NCI-H2107 treated with DMSO at 0.1 percent for 48 hours (cell line): ENCODE measurements around the gene COL21A1.

Experiments
- DNase-seq: peaks from one replicate; lab custom pipeline; 2025; ENCODE audit not compliant: unreplicated experiment; lab: John Stamatoyannopoulos, UW

The COL21A1 gene

DNA sequence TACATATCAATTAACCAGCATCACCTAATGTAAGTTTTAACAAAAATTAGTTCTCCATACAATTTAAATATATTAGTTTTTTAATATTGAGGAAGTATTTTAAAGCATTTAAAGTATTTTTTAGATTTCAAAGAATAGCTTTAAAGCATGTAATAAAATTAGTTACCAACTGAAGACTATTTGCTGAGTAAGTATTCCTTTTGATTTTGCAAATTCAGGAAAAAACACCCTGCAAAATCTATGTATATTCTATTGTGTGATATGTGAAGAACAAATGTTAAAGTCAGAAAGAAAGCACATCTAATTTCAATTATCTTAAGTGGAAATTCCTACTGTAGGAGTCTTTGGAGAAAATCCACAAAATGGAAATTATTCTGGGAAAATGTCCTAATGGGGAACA, 107.3 kb downstream of the COL21A1 start:
- no peak for DNase-seq

DNA sequence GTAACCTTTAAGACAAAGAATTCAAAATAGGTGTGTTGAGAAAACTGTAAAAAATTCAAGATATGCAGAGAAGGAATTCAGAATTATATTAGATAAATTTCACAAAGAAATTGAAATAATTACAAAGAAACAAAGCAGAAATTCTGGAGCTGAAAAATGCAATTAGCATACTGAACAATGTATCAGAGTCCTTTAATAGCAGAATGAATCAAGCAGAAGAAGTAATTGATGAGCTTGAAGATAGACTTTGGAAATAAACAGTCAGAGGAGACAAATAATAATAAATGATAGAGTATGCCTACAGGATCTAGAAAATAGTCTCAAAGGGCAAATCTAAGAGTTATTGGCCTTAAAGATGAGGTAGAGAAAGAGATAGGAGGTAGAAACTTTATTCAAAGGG, 131.7 kb downstream of the COL21A1 start:
- DNase-seq, result no peak

- no peak for DNase-seq
Measured at GRCh38 chr6:56109149-56109548, 138.2 kb downstream of the COL21A1 start.

DNA sequence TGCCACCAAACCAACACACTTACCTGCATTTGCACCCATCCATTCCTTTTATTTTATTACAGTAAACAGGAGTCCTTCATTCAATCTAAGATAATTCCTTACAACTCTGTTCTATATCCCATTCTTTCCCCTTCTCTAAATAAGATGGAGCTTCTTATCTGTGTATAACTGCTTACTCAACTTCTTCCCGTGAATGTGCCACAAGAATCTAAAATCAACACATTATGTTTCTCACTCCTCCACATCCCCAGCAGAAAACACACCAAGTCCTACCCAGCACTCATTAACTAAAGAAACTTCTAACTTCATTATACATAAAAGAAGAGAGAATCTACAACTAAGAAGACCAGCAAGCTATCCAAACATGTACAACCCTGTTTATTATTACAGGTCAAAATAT, 141.1 kb downstream of the COL21A1 start:
- no peak for DNase-seq

DNA sequence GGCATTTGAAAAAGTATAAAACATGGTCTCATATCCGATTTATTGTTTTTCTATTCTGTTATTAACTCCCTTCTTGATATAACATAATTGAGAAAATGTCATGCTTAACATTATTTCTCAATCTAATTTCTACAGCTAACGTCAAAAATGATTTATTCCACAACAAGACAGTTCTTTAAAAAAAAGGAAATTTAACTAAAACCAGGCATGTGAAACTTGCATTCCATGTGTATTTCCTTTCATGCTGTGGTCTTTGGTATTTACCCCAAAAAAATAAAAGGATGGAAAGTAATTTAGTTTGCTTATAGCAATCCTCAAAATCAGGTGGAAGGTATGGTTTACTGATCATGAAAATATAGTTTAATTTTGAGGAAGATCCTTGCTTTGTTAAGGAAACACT, 142.8 kb downstream of the COL21A1 start:
- DNase-seq, result no peak

DNA sequence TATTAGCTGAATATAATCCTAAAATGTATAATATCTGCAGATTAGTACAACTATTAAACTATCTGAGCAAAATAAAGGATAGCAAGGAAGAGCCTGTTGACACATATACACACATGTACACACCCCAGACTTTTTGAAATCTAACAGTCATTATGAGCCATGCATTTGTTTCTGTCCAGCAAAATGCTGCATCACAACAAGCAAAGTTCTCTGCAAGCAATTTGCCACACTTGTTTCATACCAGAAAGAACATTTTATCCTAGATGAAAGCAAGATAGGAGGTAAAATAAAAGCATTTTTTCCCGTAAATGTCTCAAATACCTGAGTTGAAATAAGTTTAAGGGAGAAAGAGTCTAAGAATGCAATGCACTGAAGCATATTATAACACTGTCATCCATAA, 145.2 kb downstream of the COL21A1 start:
- DNase-seq, result no peak

GRCh38 chr6:56101141-56101553, 146.2 kb downstream of the COL21A1 start:
- DNase-seq, result peak; percentile 57

DNA sequence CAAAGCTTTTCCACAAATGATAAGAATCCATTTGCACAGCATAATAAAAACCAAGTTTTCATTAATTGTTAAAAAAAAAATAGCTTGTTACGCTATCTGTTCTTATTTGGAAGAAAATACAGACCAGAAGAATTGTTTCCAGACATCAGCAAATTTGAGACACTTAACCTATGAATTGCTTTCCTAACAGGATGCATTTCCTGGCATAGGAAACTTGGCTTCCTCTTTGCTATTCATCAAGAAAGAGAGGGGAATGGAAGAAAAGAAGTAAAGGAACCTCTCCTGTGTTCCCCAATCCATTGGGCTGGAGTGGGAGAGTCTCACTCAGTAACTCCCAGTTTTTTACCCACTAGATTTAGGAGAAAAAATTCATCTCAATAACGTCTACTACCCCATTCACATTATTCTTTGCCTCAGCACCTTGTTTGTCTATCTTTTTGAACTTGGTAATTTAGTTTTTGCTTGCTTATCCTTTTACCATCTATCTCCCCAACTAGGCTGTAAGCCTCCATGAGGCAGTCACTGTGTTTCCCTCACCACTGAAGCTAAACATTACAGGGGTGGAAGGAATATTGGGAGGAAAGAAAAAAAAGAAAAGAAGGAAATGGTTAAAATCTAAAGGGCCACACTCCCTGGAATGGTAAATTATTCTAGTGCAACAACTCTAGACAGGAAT, 150.3 kb downstream of the COL21A1 start:
- no peak for DNase-seq

- DNase-seq, result no peak
Measured at GRCh38 chr6:56096541-56096940, 150.8 kb downstream of the COL21A1 start.

- DNase-seq, result no peak
Measured at GRCh38 chr6:56093776-56094175, 153.6 kb downstream of the COL21A1 start.

GRCh38 chr6:56091159-56091869, 156.1 kb downstream of the COL21A1 start:
- peak; percentile 20 for DNase-seq

DNA sequence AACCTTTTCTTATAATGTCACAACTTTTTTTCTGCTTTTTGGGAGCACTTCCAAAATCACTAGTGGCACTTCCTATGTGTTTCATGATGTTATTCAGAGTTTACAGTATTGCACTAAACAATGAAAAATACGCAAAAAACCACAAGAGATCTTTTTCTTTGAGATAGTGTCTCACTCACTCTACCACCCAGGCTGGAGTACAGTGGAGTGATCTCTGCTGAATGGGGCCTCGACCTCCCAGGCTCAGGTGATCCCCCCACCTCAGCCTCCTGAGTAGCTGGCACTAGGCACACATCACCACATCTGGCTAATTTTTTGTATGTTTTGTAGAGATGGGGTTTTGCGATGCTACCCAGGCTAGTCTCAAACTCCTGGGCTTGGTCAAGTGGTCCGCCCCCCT, 158.7 kb downstream of the COL21A1 start:
- no peak for DNase-seq

DNA sequence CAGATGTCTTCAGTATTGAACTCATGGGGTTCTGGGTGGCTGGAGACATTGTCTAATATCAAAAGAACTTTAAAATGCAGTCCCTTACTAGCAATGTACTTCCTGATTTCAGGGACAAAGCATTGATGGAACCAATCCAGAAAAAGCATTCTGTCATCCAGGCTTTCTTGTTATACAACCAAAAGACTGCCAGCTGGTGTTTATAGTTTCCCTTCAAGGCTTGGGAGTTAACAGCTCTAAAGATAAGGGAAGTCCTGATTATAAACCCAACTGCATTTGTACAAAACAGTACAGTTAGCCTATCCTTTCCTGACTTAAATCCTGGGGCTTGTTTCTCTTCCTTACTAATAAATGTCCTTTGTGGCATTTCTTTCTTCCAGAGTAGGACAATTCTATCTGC, 160.0 kb downstream of the COL21A1 start:
- DNase-seq, result no peak

- DNase-seq, result no peak
Measured at GRCh38 chr6:56079751-56080540, 167.4 kb downstream of the COL21A1 start.

DNA sequence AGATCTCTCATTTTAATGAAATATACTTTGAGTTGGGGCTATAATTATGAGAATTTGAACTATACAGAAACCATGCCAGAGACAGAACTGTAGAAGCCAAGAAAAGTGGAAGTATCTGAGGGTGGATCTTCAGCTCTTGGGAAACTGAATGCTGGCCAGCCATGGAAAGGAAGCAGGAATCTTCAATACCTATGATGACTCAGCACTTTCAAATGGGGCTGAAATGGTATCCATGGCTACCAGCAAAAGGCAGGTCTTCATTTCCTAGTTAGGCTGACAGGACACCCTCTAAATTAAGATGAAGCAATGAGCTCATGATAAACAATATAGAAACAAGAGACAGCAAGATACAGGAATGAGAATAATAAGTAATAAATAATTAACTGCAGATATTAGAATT, 171.3 kb downstream of the COL21A1 start:
- DNase-seq, result no peak

GRCh38 chr6:56073761-56074160, 173.6 kb downstream of the COL21A1 start:
- no peak for DNase-seq

GRCh38 chr6:56073315-56073714, 174.1 kb downstream of the COL21A1 start:
- no peak for DNase-seq

GRCh38 chr6:56072856-56073255, 174.5 kb downstream of the COL21A1 start:
- no peak for DNase-seq

DNA sequence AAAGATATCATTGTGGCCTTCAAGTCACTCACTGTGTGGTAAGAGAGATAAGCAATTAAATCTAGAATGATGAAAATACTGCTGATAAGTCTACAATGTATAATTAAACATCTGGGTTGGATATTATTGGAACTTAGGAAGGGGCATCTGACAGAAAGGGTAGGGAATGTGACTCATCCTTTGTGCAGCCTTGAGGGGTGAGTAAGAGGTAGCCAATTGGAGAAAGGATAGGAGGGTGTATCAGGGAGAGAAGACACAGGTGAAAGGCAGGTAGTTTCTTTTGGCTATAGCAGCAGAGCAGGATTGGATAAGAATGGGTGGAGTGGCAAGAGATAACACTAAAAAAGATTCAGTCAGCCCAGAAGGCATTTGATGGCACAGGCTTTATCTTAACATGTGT, 182.0 kb downstream of the COL21A1 start:
- no peak for DNase-seq

GRCh38 chr6:56062836-56063235, 184.5 kb downstream of the COL21A1 start:
- DNase-seq, result no peak

DNA sequence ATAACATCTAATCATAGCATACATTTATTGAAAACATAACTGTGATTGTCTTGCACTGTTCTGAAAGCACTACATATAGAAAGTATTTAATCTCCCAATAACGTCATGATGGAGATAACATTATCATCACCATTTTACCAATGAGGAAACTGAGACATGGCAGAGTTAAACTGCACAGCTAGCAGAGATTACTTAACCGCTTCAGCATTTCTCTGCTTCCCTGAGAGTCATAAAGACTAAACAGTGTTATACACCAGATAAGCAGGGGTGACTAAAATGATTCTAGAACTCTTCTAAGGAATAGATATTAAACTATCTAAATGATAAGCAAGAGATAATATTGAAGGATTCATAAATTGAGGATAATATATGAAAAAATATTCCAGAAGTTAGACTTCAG, 188.7 kb downstream of the COL21A1 start:
- DNase-seq, result no peak

- no peak for DNase-seq
Measured at GRCh38 chr6:56055081-56055704, 192.2 kb downstream of the COL21A1 start.
